Activated naive CD4-positive, alpha-beta T cell treated with anti-CD3 and anti-CD28 coated beads, Interleukin-2, amount 50 U/mL, for 72 hours (primary cell): Measurements from ENCODE around the gene CYBRD1. TPM values are rescaled to one million over a fixed set of nuclear protein-coding genes. Genes with fewer than 3 reads are reported as not detected.

Source experiments
- total RNA-seq, 2 donors: library from RNA; stranded (reverse); gene quantifications; one replicate each; pipeline ENCODE4 v1.2.3, GENCODE V29; 2022

The CYBRD1 gene
- total RNA-seq, 2 donors from 2014 or later, result 0.27 to 1.9 TPM

Other genes with a start within 250 kb of the CYBRD1 start
- 10 to 100 TPM; 20.0 to 43.1 TPM for gene METTL8, start 88.5 kb upstream of the CYBRD1 start, total RNA-seq
- gene DCAF17, start 88.2 kb upstream of the CYBRD1 start, total RNA-seq, result 10 to 100 TPM; 15.8 to 17.6 TPM
- gene DYNC1I2, start 165.0 kb downstream of the CYBRD1 start, total RNA-seq, result 10 to 100 TPM; 25.5 to 52.9 TPM